Natural killer cell (primary cell): ENCODE results near the gene ERC1. TPM values are rescaled to one million over a fixed set of nuclear protein-coding genes. Genes with fewer than 3 reads are reported as not detected.

Source experiments
- ATAC-seq, 3 donors: fragments of 150-1000 bp in 2 of 3; fragments of 200-7000 bp in 1 of 3; cut with Tn5 transposase; 1 replicate in 1 of 3; 2 replicates in 2 of 3; pipeline ENCODE4 v1.10.0; 2021; ENCODE audit warnings: mild to moderate bottlenecking in 2 of 3, moderate library complexity in 2 of 3
- DNase-seq, 2 donors: peaks; one replicate each; pipeline versions ENCODE4 v3.0.0 to v3.0.0-alpha.2; 2013 to 2021; ENCODE audit warnings: mixed read lengths in 1 of 2
- H3K27ac ChIP-seq: one replicate; pipeline ENCODE4 v1.5.1; 2013; ENCODE audit warnings: mild to moderate bottlenecking, low read length
- H3K27me3 ChIP-seq: one replicate; pipeline ENCODE4 v1.6.1; 2013; ENCODE audit warnings: low read length; ENCODE audit not compliant: control insufficient read depth, insufficient read depth
- H3K36me3 ChIP-seq: one replicate; pipeline ENCODE4 v1.6.1; 2013; ENCODE audit warnings: low read length; ENCODE audit not compliant: control insufficient read depth, insufficient read depth
- H3K4me1 ChIP-seq: one replicate; pipeline ENCODE4 v1.6.1; 2013; ENCODE audit warnings: low read length; ENCODE audit not compliant: control insufficient read depth, insufficient read depth
- H3K4me3 ChIP-seq: one replicate; pipeline ENCODE4 v1.5.1; 2013; ENCODE audit warnings: low read length
- H3K9me3 ChIP-seq: one replicate; pipeline ENCODE4 v1.6.1; 2013; ENCODE audit warnings: low read length; ENCODE audit not compliant: control insufficient read depth, insufficient read depth
- H3K27ac Mint-ChIP-seq, 2 donors: one replicate each; pipeline ENCODE4 v1.8.0; 2022; ENCODE audit warnings: mild to moderate bottlenecking in 2 of 2, mixed read lengths in 2 of 2, moderate library complexity in 1 of 2
- H3K27me3 Mint-ChIP-seq, 2 donors: one replicate each; pipeline ENCODE4 v1.8.0; 2022; ENCODE audit warnings: low read depth in 2 of 2, mixed read lengths in 2 of 2
- H3K36me3 Mint-ChIP-seq: one replicate; pipeline ENCODE4 v1.8.0; 2022; ENCODE audit warnings: mixed read lengths
- H3K4me1 Mint-ChIP-seq, 2 donors: one replicate each; pipeline ENCODE4 v1.8.0; 2022; ENCODE audit warnings: mixed read lengths in 2 of 2
- H3K4me3 Mint-ChIP-seq: one replicate; pipeline ENCODE4 v1.8.0; 2022; ENCODE audit warnings: mild to moderate bottlenecking, moderate library complexity, mixed read lengths
- H3K9me3 Mint-ChIP-seq, 2 donors: one replicate each; pipeline ENCODE4 v1.8.0; 2022; ENCODE audit warnings: mixed read lengths in 2 of 2
- CTCF ChIP-seq: fragments of 200-600 bp; IDR thresholded peaks from one replicate; pipeline ENCODE4 v1.8.0; 2022; ENCODE audit warnings: antibody characterized with exemption
- WGBS: methylation state at CpG from one replicate; pipeline ENCODE4 v1.1.7; 2013; ENCODE audit warnings: missing lambda C conversion rate; ENCODE audit not compliant: insufficient coverage; 5-methylcytosine and 5-hydroxymethylcytosine counted together
- intact Hi-C: fragments of 100-400 bp; cut with micrococcal nuclease; formaldehyde crosslinking; loops from one replicate; pipeline ENCODE4 v1.14.2; 2022
- total RNA-seq, 4 donors: library from RNA; stranded (reverse); fragments of 120-200 nt in 1 of 4; gene quantifications; one replicate each; pipeline versions ENCODE4 v1.2.3 to v1.2.4, GENCODE V29; 2013 to 2022

The ERC1 gene
- total RNA-seq, 3 donors from 2014 or later (not counting 1 experiment from before 2014, with no cell fraction given) = 43.5 to 54.0 (median 44.9) TPM

GRCh38 chr12:1348606-1349005, 357.6 kb downstream of the ERC1 start:
- Histone ChIP-seq H3K9me3 (no peaks in the 10 kb centered on the region), H3K36me3 (no peaks in the 10 kb centered on the region), H3K27me3 (no peaks in the 10 kb centered on the region), H3K27ac (no peak overlapping the region), H3K4me3 (no peak overlapping the region), H3K4me1 (no peaks in the 10 kb centered on the region)
- intact Hi-C loops = no loop called here
- Mint-ChIP-seq H3K27ac (no peak overlapping the region), H3K9me3 (no peaks in the 10 kb centered on the region), H3K4me1 (no peaks in the 10 kb centered on the region), H3K27me3 (no peaks in the 10 kb centered on the region), H3K4me3 (no peak overlapping the region), H3K36me3 (no peaks in the 10 kb centered on the region)
- ATAC-seq = no peak
- no peak for TF ChIP-seq CTCF
- WGBS = 96% methylated on average over 5 of the region's 6 CpGs
- DNase-seq = no peak

GRCh38 chr12:1350055-1350933, 359.3 kb downstream of the ERC1 start:
- H3K9me3 ChIP-seq = no peaks in the 10 kb centered on the region
- intact Hi-C loops = no loop called here
- H3K4me3 ChIP-seq = no peak overlapping the region
- Mint-ChIP-seq H3K4me3 (no peak overlapping the region), H3K27ac (no peak overlapping the region), H3K36me3 (no peaks in the 10 kb centered on the region), H3K4me1 (no peaks in the 10 kb centered on the region), H3K9me3 (no peaks in the 10 kb centered on the region), H3K27me3 (no peaks in the 10 kb centered on the region)
- WGBS = 97% methylated on average over 6 of the region's 6 CpGs
- ATAC-seq (no peak), DNase-seq (no peak)
- no peaks in the 10 kb centered on the region for H3K27me3 ChIP-seq
- H3K36me3 ChIP-seq = no peaks in the 10 kb centered on the region
- no peak for TF ChIP-seq CTCF
- no peak overlapping the region for H3K27ac ChIP-seq
- no peaks in the 10 kb centered on the region for H3K4me1 ChIP-seq

GRCh38 chr12:1350934-1351240, 359.9 kb downstream of the ERC1 start:
- no peak for TF ChIP-seq CTCF
- ATAC-seq (no peak), DNase-seq (no peak)
- H3K9me3 Mint-ChIP-seq = no peaks in the 10 kb centered on the region
- H3K4me3 Mint-ChIP-seq = no peak overlapping the region
- Histone ChIP-seq H3K27ac (no peak overlapping the region), H3K27me3 (no peaks in the 10 kb centered on the region), H3K4me1 (no peaks in the 10 kb centered on the region), H3K9me3 (no peaks in the 10 kb centered on the region), H3K4me3 (no peak overlapping the region), H3K36me3 (no peaks in the 10 kb centered on the region)
- WGBS = 86% methylated on average over 1 of the region's 1 CpG
- no peaks in the 10 kb centered on the region for H3K36me3 Mint-ChIP-seq
- H3K27me3 Mint-ChIP-seq = no peaks in the 10 kb centered on the region
- H3K4me1 Mint-ChIP-seq = peaks cover 0 to 4% of the 10 kb centered on the region in 2 donors
- no peak overlapping the region for H3K27ac Mint-ChIP-seq
- intact Hi-C loops = no loop called here

- Mint-ChIP-seq H3K9me3 (no peaks in the 10 kb centered on the region), H3K27ac (no peak overlapping the region), H3K4me1 (peaks cover 0 to 5% of the 10 kb centered on the region in 2 donors), H3K36me3 (no peaks in the 10 kb centered on the region), H3K4me3 (no peak overlapping the region), H3K27me3 (no peaks in the 10 kb centered on the region)
- Histone ChIP-seq H3K27ac (no peak overlapping the region), H3K36me3 (no peaks in the 10 kb centered on the region), H3K4me1 (no peaks in the 10 kb centered on the region), H3K9me3 (no peaks in the 10 kb centered on the region), H3K4me3 (no peak overlapping the region), H3K27me3 (no peaks in the 10 kb centered on the region)
- WGBS = 100% methylated on average over 1 of the region's 2 CpGs
- intact Hi-C loops = no loop called here
- TF ChIP-seq CTCF = no peak
- DNase-seq (no peak), ATAC-seq (no peak)
These were observed 360.9 kb downstream of the ERC1 start for GRCh38 chr12:1351926-1352325.
